ENCODE results near the gene MGAT4C. TPM values are rescaled to one million over a fixed set of nuclear protein-coding genes. Genes with fewer than 3 reads are reported as not detected.

Gene MGAT4C
- total and polyA plus RNA-seq, 2 donors (not counting 3 experiments of a cell fraction or from before 2014, with no cell fraction given): not detected

- Histone ChIP-seq H3K4me3 (replicated peaks in 1 of 3; ENCODE audit: insufficient read depth in 1 of 3, low read depth in 1 of 3, low read length in 3 of 3) (no peak overlapping the region), H3K4me2 (ENCODE audit: insufficient read depth, low read length) (no peak overlapping the region), H3K9ac (replicated peaks; ENCODE audit: extremely low read depth, insufficient read depth, low read length) (no peak overlapping the region), H3K27me3 (ENCODE audit: control insufficient read depth in 2 of 2, insufficient read depth in 2 of 2, low read length in 2 of 2) (no peaks in the 10 kb centered on the region), H3K9me3 (replicated peaks; ENCODE audit: control insufficient read depth, insufficient read depth, low read length) (no peaks in the 10 kb centered on the region), H2AFZ (ENCODE audit: low read depth, low read length) (no peak overlapping the region), H3K4me1 (ENCODE audit: control insufficient read depth, extremely low read depth, insufficient read depth, low read length) (no peaks in the 10 kb centered on the region), H3K27ac (ENCODE audit: insufficient read depth, low read depth, low read length) (no peak overlapping the region), H3K9me1 (replicated peaks; ENCODE audit: control insufficient read depth, extremely low read depth, insufficient read depth, low read length) (no peaks in the 10 kb centered on the region), H3K79me2 (ENCODE audit: control insufficient read depth, insufficient read depth, low read length) (no peaks in the 10 kb centered on the region), H4K20me1 (replicated peaks; ENCODE audit: control insufficient read depth, extremely low read depth, insufficient read depth, low read length) (no peaks in the 10 kb centered on the region), H3K36me3 (ENCODE audit: control insufficient read depth in 2 of 2, extremely low read depth in 1 of 2, insufficient read depth in 2 of 2, low read length in 2 of 2) (no peaks in the 10 kb centered on the region)
- DNase-seq (ENCODE audit: low read depth, low spot score) (no peak), FAIRE-seq (no peak)
- intact Hi-C loops (cut with micrococcal nuclease): no loop called here
- ChIA-PET POLR2A (no interaction called here), CTCF (no interaction called here)
- dilution Hi-C loops (cut with MboI; ENCODE audit: extremely low pct_ligation_motif_present, low sequenced_read_pairs): no loop called here
- no TSS peak for BruUV-seq (replicated peaks)
- TF ChIP-seq MYC (IDR thresholded peaks at IDR 0.05; ENCODE audit: low read depth, low read length) (no peak), EZH2 (IDR thresholded peaks at IDR 0.05; ENCODE audit: borderline replicate concordance, low read depth, low read length, severe bottlenecking) (no peak), MAX (IDR thresholded peaks at IDR 0.05; ENCODE audit: insufficient read depth, insufficient read length) (no peak), POLR2AphosphoS5 (IDR thresholded peaks at IDR 0.05; ENCODE audit: insufficient read depth, low read depth, low read length) (no peak), CTCF (IDR thresholded peaks at IDR 0.05; ENCODE audit: extremely low read depth in 1 of 2, insufficient read depth in 1 of 2, low read depth in 1 of 2, low read length in 2 of 2) (no peak), GATA2 (IDR thresholded peaks at IDR 0.05; ENCODE audit: insufficient read depth, insufficient read length, low read depth, low read length) (no peak), JUN (IDR thresholded peaks at IDR 0.05; ENCODE audit: borderline replicate concordance, insufficient read depth, insufficient read length, low read depth) (no peak), POLR2A (IDR thresholded peaks at IDR 0.05; ENCODE audit: low read depth, low read length) (no peak), FOS (IDR thresholded peaks at IDR 0.05; ENCODE audit: borderline replicate concordance, insufficient read depth, low read length) (no peak)
Measured at GRCh38 chr12:86170051-86170450, 86.1 kb downstream of the MGAT4C start.

All from endothelial cell of umbilical vein (primary cell).